Stomach (tissue), 4 donors: ENCODE data around the gene ATP11A.

Experiments
- POLR2A ChIP-seq, 4 donors: fragments of 450-650 bp; IDR thresholded peaks; one replicate each; pipeline ENCODE4 v1.6.1; 2016; ENCODE audit warnings: antibody characterized with exemption in 4 of 4, control low read depth in 2 of 4, mild to moderate bottlenecking in 1 of 4, moderate library complexity in 1 of 4
- TF ChIP-seq, protein P1 (sequence below), 7 experiments: fragments of 450-650 bp in 4 of 7; fragments of 200-600 bp in 3 of 7; sonication (generic) in 3 of 7; IDR thresholded peaks; one replicate each; pipeline ENCODE4 v1.5.1; 2016 to 2019; ENCODE audit warnings: antibody characterized with exemption in 7 of 7, control low read depth in 2 of 7, mild to moderate bottlenecking in 1 of 7

DNA sequence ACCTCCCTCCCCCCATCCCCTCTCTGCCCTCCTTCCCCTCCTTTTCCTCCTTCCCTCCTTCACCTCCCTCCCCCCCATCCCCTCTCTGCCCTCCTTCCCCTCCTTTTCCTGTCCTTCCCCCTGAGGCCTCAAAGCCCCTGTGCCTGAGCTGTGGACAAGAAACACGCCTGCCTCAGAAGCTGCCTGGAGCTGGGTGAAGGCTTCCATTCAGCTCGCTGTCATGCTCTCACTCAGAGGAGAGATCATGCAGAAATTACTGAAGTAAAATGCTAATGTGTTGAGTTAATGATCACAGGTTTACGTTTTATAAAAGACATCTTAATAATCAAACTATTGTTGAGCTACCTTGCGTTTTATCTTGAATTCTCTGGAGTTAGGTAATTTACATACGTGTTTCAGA lies 114.5 kb downstream of the ATP11A start:
- TF ChIP-seq, protein P1, sequence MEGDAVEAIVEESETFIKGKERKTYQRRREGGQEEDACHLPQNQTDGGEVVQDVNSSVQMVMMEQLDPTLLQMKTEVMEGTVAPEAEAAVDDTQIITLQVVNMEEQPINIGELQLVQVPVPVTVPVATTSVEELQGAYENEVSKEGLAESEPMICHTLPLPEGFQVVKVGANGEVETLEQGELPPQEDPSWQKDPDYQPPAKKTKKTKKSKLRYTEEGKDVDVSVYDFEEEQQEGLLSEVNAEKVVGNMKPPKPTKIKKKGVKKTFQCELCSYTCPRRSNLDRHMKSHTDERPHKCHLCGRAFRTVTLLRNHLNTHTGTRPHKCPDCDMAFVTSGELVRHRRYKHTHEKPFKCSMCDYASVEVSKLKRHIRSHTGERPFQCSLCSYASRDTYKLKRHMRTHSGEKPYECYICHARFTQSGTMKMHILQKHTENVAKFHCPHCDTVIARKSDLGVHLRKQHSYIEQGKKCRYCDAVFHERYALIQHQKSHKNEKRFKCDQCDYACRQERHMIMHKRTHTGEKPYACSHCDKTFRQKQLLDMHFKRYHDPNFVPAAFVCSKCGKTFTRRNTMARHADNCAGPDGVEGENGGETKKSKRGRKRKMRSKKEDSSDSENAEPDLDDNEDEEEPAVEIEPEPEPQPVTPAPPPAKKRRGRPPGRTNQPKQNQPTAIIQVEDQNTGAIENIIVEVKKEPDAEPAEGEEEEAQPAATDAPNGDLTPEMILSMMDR (IDR thresholded peaks at IDR 0.05): no peak
- no peak for TF ChIP-seq POLR2A (IDR thresholded peaks at IDR 0.05)
